NCI-H187 (cell line): ENCODE results near the gene GLP2R.

Source experiments
- DNase-seq, 2 experiments: peaks; one replicate each; lab custom pipeline; 2025; lab: John Stamatoyannopoulos, UW

The GLP2R gene

DNA sequence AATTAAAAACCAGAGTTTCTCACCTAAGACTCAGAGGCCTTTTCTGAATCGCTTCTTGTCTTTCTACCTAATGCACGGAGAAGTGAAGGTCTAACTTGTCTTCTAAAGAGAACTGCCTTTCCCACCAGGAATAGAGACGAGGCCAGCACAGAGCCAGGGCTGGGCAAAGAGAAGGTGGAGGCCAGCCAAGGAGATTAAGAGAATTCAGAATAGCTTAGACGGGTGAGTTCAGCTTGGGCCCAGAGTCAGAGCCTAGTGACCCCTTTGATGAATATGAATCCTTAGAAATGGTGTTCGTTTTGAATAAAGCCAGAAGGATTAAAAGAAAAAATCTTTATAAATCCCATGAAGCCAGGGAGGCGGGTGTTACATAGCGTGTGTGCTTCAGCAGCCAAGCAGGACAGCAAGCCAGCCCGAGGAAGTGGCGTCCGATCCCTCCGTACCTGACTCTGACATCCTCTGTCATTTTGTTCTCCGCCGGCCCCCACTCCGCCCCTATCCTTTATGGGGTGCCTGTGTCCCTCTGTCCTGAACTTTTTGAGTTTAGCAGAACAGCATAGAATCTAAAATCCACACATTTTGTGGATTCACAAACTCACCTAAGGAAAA lies 11.3 kb upstream of the GLP2R start:
- no peak for DNase-seq

DNA sequence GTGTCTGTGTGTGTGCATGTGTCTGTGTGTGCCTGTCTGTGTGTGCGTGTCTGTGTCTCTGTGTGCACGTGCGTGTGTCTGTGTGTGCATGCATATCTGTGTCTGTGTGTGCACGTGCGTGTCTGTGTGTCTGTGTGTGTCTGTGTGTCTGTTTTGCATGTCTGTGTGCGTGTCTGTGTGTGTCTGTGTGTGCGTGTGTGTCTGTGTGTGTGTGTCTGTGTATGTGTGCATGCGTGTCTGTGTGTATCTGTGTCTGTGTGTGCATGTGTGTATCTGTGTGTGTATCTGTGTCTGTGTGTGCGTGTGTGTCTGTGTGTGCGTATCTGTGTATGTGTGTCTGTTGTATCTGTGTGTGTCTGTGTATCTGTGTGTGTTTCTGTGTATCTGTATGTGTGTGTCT lies 9.3 kb upstream of the GLP2R start:
- no peak for DNase-seq

GRCh38 chr17:9817086-9817485 lies 8.6 kb upstream of the GLP2R start:
- no peak for DNase-seq

DNA sequence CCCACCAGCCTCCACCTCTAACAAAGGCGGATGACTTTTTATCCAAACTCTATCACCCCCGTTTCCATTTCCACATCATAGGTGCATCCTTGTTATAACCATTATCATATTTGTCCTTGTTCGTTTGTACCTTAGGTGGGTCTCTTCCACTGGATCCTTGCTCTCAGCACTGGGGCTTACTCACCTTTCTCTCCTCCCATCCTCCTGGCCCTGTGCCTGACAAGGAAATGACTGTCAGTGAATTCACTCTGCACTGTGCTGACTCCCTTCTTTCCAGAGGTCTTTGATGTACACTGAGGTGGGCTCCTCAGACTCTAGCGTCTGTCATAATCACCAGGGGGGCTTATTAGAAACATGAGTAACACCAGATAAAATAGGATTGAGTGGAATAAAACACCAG lies 7.0 kb upstream of the GLP2R start:
- no peak for DNase-seq

DNA sequence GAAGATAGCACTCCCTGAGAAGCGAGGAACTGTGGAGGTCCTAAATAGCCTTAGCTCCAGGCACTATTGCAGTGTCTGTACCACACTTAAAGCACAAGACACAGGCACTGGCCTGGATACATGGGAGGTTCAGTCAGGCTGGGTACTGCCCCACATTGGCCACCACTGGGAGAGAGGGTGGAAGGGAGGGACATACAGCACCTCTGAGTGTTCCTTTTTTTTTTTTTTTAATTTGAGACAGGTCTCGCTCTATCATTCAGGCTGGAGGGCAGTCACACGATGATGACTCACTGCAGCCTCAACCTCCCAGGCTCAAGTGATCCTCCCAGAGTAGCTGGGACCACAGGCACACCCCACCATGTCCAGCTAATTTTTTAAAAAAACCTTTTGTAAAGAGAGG lies 5.3 kb upstream of the GLP2R start:
- no peak for DNase-seq

DNA sequence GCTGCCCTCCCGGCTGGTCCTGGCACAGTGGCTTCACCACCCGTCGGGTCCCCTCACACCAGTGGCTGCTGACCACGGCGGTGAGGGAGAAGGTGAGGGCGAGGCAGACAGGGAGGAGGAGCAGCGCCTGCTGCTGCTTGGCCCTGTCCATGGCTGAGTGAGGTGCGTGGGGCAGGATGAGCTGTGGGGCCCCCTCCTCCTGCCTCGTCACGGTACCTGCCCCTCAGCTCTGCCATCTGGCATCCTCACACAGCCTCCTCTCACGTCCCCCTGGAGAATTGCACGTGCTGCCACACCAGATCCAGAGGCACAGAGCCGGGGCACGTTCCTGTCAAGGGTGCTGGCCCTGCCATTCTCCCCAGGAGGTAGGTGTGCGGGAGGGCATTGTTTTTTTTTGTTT lies 3.8 kb upstream of the GLP2R start, which contains the start of gene GSG1L2:
Gene GSG1L2 (minus strand): TSS at position 159 of the 400 bp plus-strand sequence. CDS start 8 bp downstream, at position 151.
- no peak for DNase-seq

DNA sequence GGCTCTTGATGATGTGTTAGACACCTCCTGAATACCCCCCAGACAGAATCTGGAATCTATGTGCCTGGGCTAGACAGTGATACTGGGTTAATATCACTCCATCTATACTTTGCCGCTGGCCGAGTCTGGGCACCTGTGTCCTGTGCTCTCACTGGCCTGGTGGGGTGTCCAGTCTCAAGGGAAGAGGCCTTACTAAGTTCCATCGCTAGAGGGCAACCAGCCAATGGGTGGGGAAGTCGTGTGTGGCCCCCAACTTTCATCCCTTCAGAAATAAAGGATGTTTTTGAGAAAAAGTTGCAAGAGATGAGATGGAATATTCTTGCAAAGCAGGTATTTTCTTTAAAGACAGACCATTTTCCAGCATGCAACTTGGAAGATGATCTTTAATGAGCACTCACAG lies 1.6 kb upstream of the GLP2R start:
- no peak for DNase-seq

DNA sequence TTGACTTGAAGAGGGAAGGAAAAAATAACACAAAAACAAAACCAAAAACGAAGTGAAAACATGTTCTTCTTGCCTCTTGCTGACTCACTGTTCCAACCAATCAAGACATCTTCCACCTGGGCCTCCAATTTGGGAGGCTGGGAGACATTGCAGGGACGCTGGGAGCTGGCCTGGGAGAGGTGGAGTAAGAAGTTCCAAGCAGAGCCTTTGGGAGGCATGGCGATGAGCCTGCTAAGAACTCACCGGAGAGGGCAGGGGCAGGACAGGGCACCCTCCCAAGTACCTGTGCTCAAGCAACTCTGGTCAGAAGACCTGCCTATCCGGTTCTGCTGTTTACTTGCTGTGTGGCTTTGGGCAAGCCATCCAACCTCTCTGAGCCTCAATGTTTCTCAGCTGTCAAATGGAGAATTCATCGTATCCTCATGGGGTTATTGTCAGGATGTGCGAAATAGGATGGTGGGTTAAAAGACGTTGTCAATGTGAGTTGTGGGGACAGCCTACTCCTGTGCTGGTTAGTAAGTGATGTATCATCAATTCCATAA lies 856 bp upstream of the GLP2R start:
- no peak for DNase-seq

DNA sequence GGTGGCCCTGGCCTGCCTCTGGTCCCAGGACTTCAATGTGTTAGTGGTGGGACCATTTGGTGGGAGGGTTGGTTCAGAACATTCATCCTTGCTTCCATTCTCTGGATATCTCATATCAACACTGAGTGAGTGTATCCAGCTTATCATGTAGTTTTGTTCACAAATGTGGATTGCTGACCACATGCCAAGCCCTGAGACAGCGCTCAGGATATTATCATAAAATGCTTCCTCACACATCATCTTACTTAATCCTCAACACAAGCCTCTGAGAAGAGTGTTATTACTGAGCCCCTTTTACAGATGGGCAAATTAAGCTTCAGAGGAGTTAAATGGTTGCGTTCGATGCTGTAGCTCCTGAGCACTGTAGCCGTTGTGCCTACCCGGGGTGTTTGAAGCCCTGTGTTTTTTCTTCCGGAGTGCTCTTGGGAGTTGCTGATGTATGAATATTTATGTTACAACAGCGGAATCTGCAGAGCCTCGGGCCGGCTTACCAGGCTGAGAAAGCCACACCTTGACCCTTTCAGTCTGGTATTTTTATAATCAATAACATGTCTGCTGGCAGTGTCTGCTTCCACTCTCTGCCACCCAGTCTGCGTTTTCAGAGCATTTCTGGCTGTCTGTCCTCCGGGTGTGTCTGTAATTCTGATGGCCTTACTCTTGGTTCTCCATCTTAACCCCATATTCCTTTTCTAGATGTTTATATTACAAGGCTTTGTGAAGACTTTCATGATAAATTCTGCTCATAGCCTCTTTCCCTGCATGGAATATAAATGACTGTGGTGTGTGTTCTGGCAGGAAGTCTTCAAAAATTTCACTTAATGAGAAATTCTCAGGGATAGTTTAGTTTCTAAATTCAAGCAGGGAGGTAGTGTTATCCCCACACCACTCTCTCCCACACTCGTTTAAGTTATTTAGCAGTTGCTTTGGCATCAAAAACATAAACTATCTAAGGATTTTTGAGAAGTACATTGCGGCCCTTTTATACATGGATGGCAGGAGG lies 2.9 kb downstream of the GLP2R start:
- no peak for DNase-seq

- DNase-seq = no peak
Observed at GRCh38 chr17:9829343-9829742, 3.6 kb downstream of the GLP2R start.

DNA sequence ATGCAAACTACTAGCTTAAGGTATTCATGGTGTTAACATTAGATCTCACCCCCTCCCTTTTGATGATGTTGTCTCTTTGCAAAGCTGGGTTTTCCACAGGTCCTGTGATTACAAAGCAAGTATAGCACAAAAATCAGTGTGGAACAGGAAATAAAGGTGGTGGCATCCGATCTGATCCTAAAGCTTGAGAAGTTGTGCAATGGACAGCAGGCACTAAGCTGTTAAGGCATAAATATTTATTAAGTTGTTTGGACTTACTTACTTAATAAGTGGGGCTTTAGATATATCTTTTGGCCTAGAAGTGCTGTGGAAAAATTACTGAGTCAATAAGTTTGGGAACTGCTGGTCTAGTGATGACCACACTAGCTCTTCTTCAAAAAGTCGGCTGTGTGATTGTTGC lies 5.0 kb downstream of the GLP2R start:
- DNase-seq = no peak

- no peak for DNase-seq
Observed at GRCh38 chr17:9833922-9834321, 8.2 kb downstream of the GLP2R start.

GRCh38 chr17:9837551-9838471 lies 12.1 kb downstream of the GLP2R start:
- DNase-seq = no peak

GRCh38 chr17:9839433-9839832 lies 13.7 kb downstream of the GLP2R start:
- DNase-seq = no peak

DNA sequence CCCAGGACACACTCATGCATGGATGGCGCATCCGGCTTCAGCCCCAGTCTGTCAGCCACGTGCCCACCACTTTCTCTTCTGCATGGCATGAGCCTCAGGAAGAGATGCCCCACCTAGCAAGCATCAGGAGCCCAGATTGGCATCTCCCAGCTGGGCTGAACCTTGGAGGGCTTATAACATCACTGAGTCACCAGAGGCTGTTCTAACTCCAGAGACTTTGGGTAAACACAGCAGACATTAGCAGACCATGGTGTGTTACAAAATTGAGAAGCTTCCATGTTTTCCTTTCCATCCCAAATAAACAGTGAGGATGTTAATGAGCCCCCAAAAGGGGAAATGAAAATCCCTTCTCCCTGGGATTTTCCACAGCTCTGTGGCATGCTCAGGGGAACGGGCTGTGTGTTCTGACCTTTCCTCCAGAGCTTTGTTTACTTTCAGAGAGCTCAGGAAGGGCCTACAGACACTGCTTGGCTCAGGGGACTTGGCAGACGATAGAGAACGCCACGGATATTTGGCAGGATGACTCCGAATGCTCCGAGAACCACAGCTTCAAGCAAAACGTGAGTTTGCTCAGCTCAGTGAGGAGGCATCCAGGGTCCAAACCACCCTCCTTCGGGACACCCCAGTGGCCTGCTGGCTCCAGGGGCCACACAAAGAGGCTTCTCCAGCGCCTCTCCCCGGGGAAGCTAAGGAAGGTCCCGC lies 16.5 kb downstream of the GLP2R start:
- no peak for DNase-seq

DNA sequence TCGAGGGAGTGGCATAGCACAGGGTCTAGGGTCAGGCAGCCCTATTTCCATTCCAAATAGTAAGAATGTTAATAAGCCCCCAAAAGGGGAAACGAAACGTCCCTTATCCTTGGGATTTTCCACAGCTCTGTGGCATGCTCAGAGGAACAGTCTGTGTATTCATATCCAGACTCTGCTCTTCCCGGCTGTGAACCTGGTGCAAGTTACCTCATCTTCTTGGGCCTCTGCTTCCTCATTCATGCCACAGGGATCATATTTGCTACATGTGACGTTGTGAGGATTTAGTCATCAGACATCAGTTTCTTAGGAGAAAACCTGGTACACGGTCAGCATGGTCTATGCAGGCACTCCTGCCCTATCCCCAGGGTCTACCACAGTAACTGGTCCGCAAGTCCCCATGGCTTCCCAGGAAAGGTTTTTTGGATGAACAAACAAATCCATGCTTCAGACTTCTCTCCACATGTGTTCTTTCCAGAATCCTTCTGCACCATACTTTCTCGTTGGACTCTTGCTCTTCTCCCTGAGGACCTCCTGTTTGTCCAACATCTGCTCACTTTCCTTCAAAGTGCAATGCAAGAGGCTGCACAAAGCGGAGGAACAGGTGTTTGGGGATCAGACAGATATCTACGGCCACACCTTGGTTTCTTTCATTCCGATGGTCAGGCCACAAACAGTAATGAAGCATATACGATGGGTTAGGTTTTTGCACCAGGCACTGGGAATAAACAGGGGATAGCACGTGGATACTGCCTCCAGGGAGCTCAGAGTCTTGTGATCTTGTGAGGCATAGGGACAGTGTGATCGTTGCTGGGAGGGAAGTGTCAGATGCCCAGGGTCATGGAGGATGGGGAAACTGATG lies 17.7 kb downstream of the GLP2R start:
- DNase-seq = no peak

GRCh38 chr17:9844153-9844552 lies 18.4 kb downstream of the GLP2R start:
- no peak for DNase-seq

DNA sequence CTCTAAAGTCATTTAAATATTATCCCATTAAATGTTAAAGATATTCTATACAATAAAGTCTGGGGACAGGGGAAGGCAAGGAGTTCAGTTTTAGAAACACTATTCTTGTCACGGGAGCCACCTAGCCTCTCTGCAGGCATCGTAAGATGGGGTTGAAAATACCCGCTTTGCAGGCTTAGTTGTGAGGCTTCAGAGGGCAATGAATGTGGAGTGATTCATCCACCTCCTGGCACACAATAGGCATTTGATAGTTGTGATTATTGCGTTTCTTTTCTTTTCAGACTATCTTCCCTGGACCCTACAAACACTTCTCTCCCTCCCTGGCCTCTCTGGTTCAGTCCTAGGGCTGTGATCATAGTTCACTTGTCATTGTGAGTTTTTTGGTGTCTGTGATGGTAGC lies 19.6 kb downstream of the GLP2R start:
- DNase-seq = no peak

- DNase-seq = no peak
Observed at GRCh38 chr17:9850151-9850550, 24.4 kb downstream of the GLP2R start.

DNA sequence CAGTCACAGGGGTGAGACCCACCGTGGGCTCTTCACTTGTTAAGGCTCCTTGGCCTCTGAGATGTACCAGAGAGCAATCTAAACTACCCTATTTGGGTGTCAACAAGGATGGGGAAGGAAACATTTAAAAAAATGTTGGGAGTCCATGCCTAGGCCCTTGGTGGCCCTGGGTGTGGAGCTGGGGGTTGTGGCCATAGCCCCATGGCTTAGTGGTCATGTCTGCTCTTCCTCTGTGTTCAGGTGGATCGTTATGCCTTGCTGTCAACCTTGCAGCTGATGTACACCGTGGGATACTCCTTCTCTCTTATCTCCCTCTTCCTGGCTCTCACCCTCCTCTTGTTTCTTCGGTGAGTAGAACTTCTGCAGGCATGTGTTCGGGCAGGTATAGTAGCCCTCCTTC lies 28.5 kb downstream of the GLP2R start:
- DNase-seq = no peak
